Sigmoid colon (tissue), 4 donors: ENCODE measurements around the gene SSX5.
"Not testable (repeated sequence)": the region's sequence is repeated elsewhere in the genome, so short reads cannot be mapped to it uniquely, and the experiment has no call there.

ENCODE experiments used
- POLR2A ChIP-seq, 2 donors: fragments of 450-650 bp; IDR thresholded peaks; one replicate each; pipeline ENCODE4 v1.6.1; 2016; ENCODE audit warnings: antibody characterized with exemption in 2 of 2, mild to moderate bottlenecking in 2 of 2, moderate library complexity in 2 of 2
- POLR2AphosphoS5 ChIP-seq, 4 donors: sonication (generic); formaldehyde crosslinking; IDR thresholded peaks; one replicate each; pipeline ENCODE4 v1.6.1; 2017; ENCODE audit warnings: antibody characterized with exemption in 4 of 4

- not testable (repeated sequence) for TF ChIP-seq POLR2AphosphoS5, POLR2A (IDR thresholded peaks at IDR 0.05)
Measured at GRCh38 chrX:48214341-48214740, 17.7 kb upstream of the SSX5 start.
